Measurements from ENCODE around the gene PCNX4.

Gene PCNX4

DNA sequence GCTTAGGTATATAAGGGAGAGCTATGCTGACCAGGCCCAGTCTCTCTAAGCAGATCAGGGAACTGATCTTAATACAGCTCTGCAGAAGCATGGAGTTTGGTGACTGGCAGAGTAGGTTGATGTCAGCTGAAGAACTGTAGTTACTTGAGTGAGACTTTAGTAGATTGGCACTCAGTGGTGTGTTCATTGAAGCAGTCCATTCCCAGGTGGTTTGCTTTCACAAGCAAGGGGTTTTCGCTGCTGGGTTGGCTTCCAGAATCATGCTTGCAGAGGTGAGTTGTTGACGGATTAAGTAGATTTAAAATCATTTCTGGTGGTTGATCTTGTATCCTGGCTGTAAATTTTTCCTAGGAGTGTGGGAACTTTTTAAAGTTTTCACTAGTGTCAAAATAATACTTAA, 80.0 kb downstream of the PCNX4 start:
- Histone ChIP-seq H3K27me3 (no peaks in the 10 kb centered on the region), H3K27ac (no peak overlapping the region), H3K4me2 (no peak overlapping the region), H3K36me3 (no peaks in the 10 kb centered on the region), H3K9ac (no peak overlapping the region), H3K4me3 (no peak overlapping the region), H3K9me3 (replicated peaks in 1 of 11) (peaks cover 0 to 5% (median 0%) of the 10 kb centered on the region in 11 experiments; a peak in 2 of 22 replicates), H4K20me1 (no peaks in the 10 kb centered on the region), H3K4me1 (peaks cover 0 to 8% (median 0%) of the 10 kb centered on the region in 10 experiments; a peak in 4 of 20 replicates)
- no peak for TF ChIP-seq Cebpa-rat (IDR thresholded peaks at IDR 0.05)

DNA sequence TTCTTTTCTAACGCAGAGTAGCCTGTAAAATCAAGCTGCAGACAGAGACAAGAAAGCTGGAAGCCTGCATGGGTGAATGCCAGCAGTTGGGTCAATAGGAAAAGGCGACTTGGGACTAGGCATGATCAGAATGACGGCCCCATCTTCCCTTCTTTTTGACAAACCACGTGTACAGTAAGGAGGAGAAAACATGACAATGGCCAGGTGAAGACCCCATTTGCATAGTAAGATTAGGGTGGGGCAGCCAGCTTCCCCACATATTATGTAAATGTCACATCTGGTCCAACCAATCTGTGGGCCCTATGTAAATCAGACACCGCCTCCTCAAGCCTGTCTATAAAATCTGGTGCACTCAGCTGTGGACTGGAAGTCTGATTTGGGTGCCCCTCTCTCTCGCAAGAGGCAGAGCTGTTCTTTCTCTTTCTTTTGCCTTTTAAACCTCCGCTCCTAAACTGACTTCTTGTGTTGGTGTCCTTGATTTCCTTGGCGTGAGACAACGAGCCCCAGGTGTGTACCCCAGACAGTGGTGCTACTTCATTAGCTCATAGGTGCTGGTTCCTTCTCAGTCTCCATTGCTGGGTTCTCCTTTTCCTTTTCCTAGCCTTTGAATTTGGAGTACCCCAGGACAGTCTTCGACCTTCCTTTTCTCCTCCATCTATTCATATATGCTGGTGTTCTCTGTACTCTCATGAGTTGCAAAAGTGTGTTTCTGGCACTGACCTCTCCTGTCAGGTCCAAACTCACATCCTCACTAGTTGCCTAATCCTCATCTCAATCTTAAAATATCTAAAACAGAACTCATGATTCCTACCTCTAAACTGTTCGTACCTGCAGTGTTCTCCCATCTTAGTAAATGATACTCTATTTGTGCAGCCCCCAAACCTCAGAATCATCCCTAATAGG, 82.9 kb downstream of the PCNX4 start:
- H4K20me1 ChIP-seq, result no peaks in the 10 kb centered on the region
- no peaks in the 10 kb centered on the region for H3K27me3 ChIP-seq
- H3K27ac ChIP-seq, result no peak overlapping the region
- peaks cover under 1 to 17% (median 10%) of the 10 kb centered on the region in 11 experiments; a peak in 15 of 22 replicates for H3K9me3 ChIP-seq (replicated peaks in 1 of 11)
- no peak overlapping the region for H3K4me3 ChIP-seq
- H3K4me1 ChIP-seq, result peaks cover 0 to 8% (median 0%) of the 10 kb centered on the region in 10 experiments; a peak in 4 of 20 replicates
- H3K4me2 ChIP-seq, result no peak overlapping the region
- H3K36me3 ChIP-seq, result no peaks in the 10 kb centered on the region
- no peak overlapping the region for H3K9ac ChIP-seq
- 0 out of 22 replicates have a peak, but pooled peaks of 1 of the 11 experiments have one; percentile 5 for TF ChIP-seq Cebpa-rat (IDR thresholded peaks at IDR 0.05)

DNA sequence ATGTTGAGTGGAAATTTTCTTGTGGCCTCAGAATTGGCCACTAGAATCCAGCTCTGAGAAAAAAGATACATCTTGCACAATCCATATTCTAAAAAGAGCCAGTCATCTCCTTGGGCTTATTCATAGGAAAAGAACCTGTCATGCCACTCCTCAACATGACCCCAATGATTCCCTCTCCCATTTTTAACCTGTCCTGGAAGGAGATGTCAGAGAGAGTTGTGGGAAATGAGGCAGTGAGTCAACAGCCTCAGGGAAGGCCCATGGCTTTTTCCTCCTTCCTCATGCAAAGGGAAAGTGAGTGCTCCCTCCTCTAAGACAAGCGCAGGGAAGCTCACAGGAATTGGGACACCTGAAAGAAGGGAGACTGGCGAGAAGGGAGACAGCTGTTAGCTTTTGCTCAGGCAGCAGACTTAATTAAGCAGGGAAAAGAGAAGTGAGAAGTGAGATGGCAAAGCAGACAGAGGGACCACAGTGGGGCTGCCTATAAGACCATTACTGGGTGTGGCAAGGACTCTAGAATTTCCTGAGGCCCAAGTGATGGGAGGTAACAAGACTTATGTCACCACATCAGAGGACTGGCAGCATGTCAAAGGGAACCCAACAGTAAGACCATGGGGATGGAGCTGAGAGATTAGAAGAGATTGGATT, 83.7 kb downstream of the PCNX4 start:
- no peaks in the 10 kb centered on the region for H3K36me3 ChIP-seq
- peak overlapping the region in 1 of 11 experiments; percentile 12; a peak in 3 of 22 replicates for H3K4me2 ChIP-seq
- peaks cover 0 to 8% (median 0%) of the 10 kb centered on the region in 10 experiments; a peak in 4 of 20 replicates for H3K4me1 ChIP-seq
- no peaks in the 10 kb centered on the region for H4K20me1 ChIP-seq
- H3K4me3 ChIP-seq, result no peak overlapping the region
- H3K9me3 ChIP-seq (replicated peaks in 1 of 11), result peaks cover 5 to 23% (median 13%) of the 10 kb centered on the region in 11 experiments; a peak in 16 of 22 replicates
- 0 out of 22 replicates have a peak, but pooled peaks of 1 of the 11 experiments have one; percentile 4 for TF ChIP-seq Cebpa-rat (IDR thresholded peaks at IDR 0.05)
- H3K9ac ChIP-seq, result no peak overlapping the region
- H3K27me3 ChIP-seq, result no peaks in the 10 kb centered on the region
- no peak overlapping the region for H3K27ac ChIP-seq

DNA sequence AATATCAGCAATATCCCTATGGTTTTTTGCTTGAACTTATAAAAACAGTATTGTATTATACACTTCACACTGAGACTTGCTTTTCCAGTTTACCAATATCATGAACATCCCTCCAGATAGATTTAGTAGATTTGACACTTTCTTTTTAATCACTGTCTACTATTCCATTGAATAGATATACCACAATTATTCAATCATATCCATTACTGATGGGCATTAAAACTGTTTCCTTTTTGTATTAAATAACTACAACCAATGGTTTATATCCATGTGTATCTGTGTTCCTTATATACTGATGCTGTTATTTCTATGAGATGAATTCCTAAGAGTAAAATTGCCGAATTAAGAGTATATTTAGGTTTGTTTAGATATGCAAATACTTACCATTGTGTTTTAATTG, 86.4 kb downstream of the PCNX4 start:
- no peak overlapping the region for H3K27ac ChIP-seq
- no peaks in the 10 kb centered on the region for H3K27me3 ChIP-seq
- TF ChIP-seq Cebpa-rat (IDR thresholded peaks at IDR 0.05), result no peak
- H4K20me1 ChIP-seq, result no peaks in the 10 kb centered on the region
- no peak overlapping the region for H3K4me2 ChIP-seq
- H3K4me1 ChIP-seq, result peaks cover 0 to 10% (median 0%) of the 10 kb centered on the region in 10 experiments; a peak in 6 of 20 replicates
- peaks cover 0 to 27% (median 13%) of the 10 kb centered on the region in 11 experiments; a peak in 16 of 22 replicates for H3K9me3 ChIP-seq (replicated peaks in 1 of 11)
- H3K36me3 ChIP-seq, result no peaks in the 10 kb centered on the region
- no peak overlapping the region for H3K9ac ChIP-seq
- no peak overlapping the region for H3K4me3 ChIP-seq

DNA sequence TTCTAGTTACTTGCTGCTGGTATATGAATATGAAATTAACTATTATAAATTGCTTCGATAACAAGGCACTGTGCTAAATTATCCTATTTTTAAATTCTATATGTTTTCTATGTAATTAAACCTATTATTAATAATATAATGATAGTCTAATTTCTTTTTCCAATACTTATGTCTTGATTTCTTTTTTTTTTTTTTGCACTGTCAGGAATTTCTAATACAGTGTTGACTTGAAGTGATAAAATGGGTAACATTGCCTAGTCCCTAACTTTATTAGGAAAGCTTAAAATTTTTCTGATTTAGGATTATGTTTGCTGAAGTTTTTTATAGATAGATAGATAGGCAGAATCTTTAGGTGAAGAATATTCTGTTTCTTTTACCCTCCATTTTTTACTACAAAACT, 87.1 kb downstream of the PCNX4 start:
- no peaks in the 10 kb centered on the region for H4K20me1 ChIP-seq
- TF ChIP-seq Cebpa-rat (IDR thresholded peaks at IDR 0.05), result no peak
- H3K9ac ChIP-seq, result no peak overlapping the region
- no peaks in the 10 kb centered on the region for H3K36me3 ChIP-seq
- no peaks in the 10 kb centered on the region for H3K27me3 ChIP-seq
- peaks cover 0 to 16% (median 4%) of the 10 kb centered on the region in 10 experiments; a peak in 9 of 20 replicates for H3K4me1 ChIP-seq
- no peak overlapping the region for H3K4me2 ChIP-seq
- H3K4me3 ChIP-seq, result no peak overlapping the region
- no peak overlapping the region for H3K27ac ChIP-seq
- H3K9me3 ChIP-seq (replicated peaks in 1 of 11), result peaks cover 0 to 27% (median 13%) of the 10 kb centered on the region in 11 experiments; a peak in 16 of 22 replicates

DNA sequence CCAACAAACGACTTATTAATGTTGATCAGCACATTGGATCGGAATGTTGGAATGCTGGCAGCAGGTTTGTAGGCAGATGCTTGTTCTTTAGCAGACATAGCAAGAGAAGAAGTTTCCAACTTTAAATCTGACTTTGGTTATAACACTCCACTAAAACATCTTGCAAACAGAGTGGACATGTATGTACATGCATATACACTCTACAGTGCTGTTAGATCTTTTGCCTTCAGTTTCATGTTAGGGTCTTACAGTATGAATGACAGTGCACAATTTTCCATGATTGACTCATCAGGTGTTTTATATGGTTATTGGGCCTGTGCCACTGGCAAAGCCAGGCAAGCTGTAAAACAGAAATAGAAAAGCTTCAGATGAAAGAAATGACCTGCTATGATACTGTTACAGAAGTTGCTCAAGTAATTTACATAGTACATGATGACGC, 87.7 kb downstream of the PCNX4 start:
- Histone ChIP-seq H3K4me2 (no peak overlapping the region), H3K27me3 (no peaks in the 10 kb centered on the region), H3K4me1 (peaks cover 0 to 18% (median 7%) of the 10 kb centered on the region in 10 experiments; a peak in 9 of 20 replicates), H3K9me3 (replicated peaks in 1 of 11) (peaks cover 0 to 27% (median 13%) of the 10 kb centered on the region in 11 experiments; a peak in 16 of 22 replicates), H3K27ac (no peak overlapping the region), H3K9ac (no peak overlapping the region), H3K4me3 (no peak overlapping the region), H4K20me1 (no peaks in the 10 kb centered on the region), H3K36me3 (no peaks in the 10 kb centered on the region)
- no peak for TF ChIP-seq Cebpa-rat (IDR thresholded peaks at IDR 0.05)

DNA sequence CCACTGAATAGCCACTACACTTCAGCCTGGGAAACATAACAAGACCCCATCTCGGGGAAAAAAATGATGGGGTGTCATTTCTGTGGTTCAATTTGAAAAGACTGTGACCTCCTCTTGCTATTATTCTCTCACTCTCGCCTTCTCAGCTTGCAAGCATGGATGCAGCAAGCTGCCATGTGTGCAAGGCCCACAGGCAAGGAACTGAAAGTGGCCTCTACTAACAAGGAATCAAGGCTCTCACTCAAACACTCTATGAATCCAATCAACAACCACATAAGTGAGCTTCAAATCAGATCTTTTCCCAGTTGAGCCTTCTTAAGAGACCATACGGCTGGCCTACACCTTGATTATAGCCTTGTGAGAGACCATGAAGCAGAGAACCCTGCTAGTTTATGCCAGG, 91.4 kb downstream of the PCNX4 start:
- Histone ChIP-seq H3K4me1 (peaks cover 0 to 11% (median 6%) of the 10 kb centered on the region in 10 experiments; a peak in 5 of 20 replicates), H3K4me2 (peak overlapping the region in 1 of 11 experiments; percentile 79; a peak in 2 of 22 replicates), H3K4me3 (no peak overlapping the region), H3K9me3 (replicated peaks in 1 of 11) (peaks cover 0 to 22% (median 10%) of the 10 kb centered on the region in 11 experiments; a peak in 16 of 22 replicates), H4K20me1 (no peaks in the 10 kb centered on the region), H3K27ac (no peak overlapping the region), H3K36me3 (no peaks in the 10 kb centered on the region), H3K27me3 (no peaks in the 10 kb centered on the region), H3K9ac (no peak overlapping the region)
- TF ChIP-seq Cebpa-rat (IDR thresholded peaks at IDR 0.05), result no peak

DNA sequence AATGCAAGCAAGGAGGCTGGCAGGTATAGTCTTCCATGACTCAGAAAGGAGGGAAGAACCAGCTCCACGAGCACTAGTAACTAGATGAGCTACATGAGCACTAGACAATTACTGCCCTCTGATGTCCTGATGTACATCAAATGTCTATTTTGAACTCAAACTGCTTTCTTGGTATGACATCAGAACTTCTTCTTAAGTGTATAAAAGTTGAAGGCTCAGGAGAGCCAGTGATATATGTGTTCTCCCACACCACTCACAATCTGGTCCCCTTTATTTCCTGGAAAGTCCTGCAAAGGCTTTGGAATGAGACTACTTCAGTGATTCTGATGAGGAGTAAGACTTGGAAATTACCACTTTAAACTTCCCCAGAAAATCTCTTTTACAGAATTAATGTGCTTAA, 92.0 kb downstream of the PCNX4 start:
- no peaks in the 10 kb centered on the region for H3K36me3 ChIP-seq
- H3K27me3 ChIP-seq, result no peaks in the 10 kb centered on the region
- peak overlapping the region; percentile 17 to 75 (median 65); a peak in 20 of 22 replicates for H3K9ac ChIP-seq
- TF ChIP-seq Cebpa-rat (IDR thresholded peaks at IDR 0.05), result no peak
- peak overlapping the region; percentile 42 to 59 (median 52); a peak in 19 of 20 replicates for H3K4me3 ChIP-seq
- no peaks in the 10 kb centered on the region for H4K20me1 ChIP-seq
- peak overlapping the region; percentile 40 to 79 (median 72) for H3K4me2 ChIP-seq
- peak overlapping the region; percentile 3 to 53 (median 27); a peak in 16 of 22 replicates for H3K27ac ChIP-seq
- peaks cover 0 to 11% (median 6%) of the 10 kb centered on the region in 10 experiments; a peak in 5 of 20 replicates for H3K4me1 ChIP-seq
- H3K9me3 ChIP-seq (replicated peaks in 1 of 11), result peaks cover 0 to 17% (median 5%) of the 10 kb centered on the region in 11 experiments; a peak in 12 of 22 replicates

Data from BLaER1 treated with 17β-estradiol and CSF1 and Interleukin-3, amounts not matched to agents 10 nM and 100 nM (cell line).